ENCODE results near the gene DYNC1I2.

DNA sequence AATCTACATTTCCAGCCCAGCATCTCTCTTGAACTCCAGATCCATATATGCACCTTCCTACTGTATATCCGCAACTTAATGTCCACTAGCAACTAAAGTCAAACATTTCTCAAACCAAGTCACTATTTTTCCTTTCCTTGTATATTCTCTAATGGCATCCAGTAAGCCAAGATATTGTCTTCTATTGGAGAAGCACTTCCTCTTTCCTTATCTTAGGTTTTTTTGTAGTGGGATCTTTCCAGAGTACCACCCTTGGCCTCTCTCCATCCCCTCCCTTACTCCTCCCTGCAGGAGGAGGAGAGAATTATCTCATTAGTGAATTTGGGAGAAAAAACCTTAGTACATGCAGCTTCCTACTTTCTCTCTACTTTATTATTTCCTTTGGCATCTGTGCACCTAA lies 8.7 kb upstream of the DYNC1I2 start:
- TF ChIP-seq CTCF (IDR thresholded peaks at IDR 0.05) (no peak), YY1 (IDR thresholded peaks at IDR 0.05; ENCODE audit: low read depth) (no peak), RCOR1 (IDR thresholded peaks at IDR 0.05; ENCODE audit: low read length) (no peak), ZBTB33 (IDR thresholded peaks at IDR 0.05; ENCODE audit: borderline replicate concordance, low read depth) (no peak), EP300 (IDR thresholded peaks at IDR 0.05; ENCODE audit: borderline replicate concordance in 1 of 2, low read depth in 1 of 2, low read length in 1 of 2) (no peak), JUND (IDR thresholded peaks at IDR 0.05) (no peak)
- TF ChIP-seq, protein P1, sequence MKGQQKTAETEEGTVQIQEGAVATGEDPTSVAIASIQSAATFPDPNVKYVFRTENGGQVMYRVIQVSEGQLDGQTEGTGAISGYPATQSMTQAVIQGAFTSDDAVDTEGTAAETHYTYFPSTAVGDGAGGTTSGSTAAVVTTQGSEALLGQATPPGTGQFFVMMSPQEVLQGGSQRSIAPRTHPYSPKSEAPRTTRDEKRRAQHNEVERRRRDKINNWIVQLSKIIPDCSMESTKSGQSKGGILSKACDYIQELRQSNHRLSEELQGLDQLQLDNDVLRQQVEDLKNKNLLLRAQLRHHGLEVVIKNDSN (IDR thresholded peaks at IDR 0.05; ENCODE audit: borderline replicate concordance, low read depth): no peak

All from SK-N-SH (cell line).